SIG-M5 treated with dmso at 0.1 percent for 504 hours (cell line): ENCODE measurements around the gene SLC44A3.

ENCODE experiments used
- DNase-seq: peaks from one replicate; lab custom pipeline; 2025; ENCODE audit not compliant: unreplicated experiment; lab: John Stamatoyannopoulos, UW

SLC44A3 gene

GRCh38 chr1:94872771-94873495, 52.8 kb downstream of the SLC44A3 start:
- DNase-seq, result no peak

GRCh38 chr1:94873520-94874351, 53.6 kb downstream of the SLC44A3 start:
- DNase-seq, result no peak

- DNase-seq, result no peak
These were observed 54.3 kb downstream of the SLC44A3 start for GRCh38 chr1:94874423-94874822.

GRCh38 chr1:94875794-94876193, 55.6 kb downstream of the SLC44A3 start:
- no peak for DNase-seq

- DNase-seq, result no peak
These were observed 56.2 kb downstream of the SLC44A3 start for GRCh38 chr1:94876362-94876761.

GRCh38 chr1:94878329-94878728, 58.2 kb downstream of the SLC44A3 start:
- no peak for DNase-seq

GRCh38 chr1:94883691-94884090, 63.5 kb downstream of the SLC44A3 start:
- no peak for DNase-seq

- DNase-seq, result no peak
These were observed 63.9 kb downstream of the SLC44A3 start for GRCh38 chr1:94884106-94884505.

- DNase-seq, result no peak
These were observed 64.3 kb downstream of the SLC44A3 start for GRCh38 chr1:94884507-94884906.

- no peak for DNase-seq
These were observed 66.2 kb downstream of the SLC44A3 start for GRCh38 chr1:94886361-94886760.

GRCh38 chr1:94887106-94887505, 66.9 kb downstream of the SLC44A3 start:
- no peak for DNase-seq

GRCh38 chr1:94887603-94888171, 67.5 kb downstream of the SLC44A3 start:
- no peak for DNase-seq

GRCh38 chr1:94888201-94888600, 68.0 kb downstream of the SLC44A3 start:
- DNase-seq, result no peak

- DNase-seq, result no peak
These were observed 72.6 kb downstream of the SLC44A3 start for GRCh38 chr1:94892604-94893254.

- DNase-seq, result no peak
These were observed 74.5 kb downstream of the SLC44A3 start for GRCh38 chr1:94894630-94895029.

- no peak for DNase-seq
These were observed 75.4 kb downstream of the SLC44A3 start for GRCh38 chr1:94895518-94895917.

- no peak for DNase-seq
These were observed 78.6 kb downstream of the SLC44A3 start for GRCh38 chr1:94898491-94899385.

- DNase-seq, result no peak
These were observed 79.6 kb downstream of the SLC44A3 start for GRCh38 chr1:94899756-94900155.

GRCh38 chr1:94901841-94902240, 81.7 kb downstream of the SLC44A3 start:
- no peak for DNase-seq

GRCh38 chr1:94903280-94904009, 83.3 kb downstream of the SLC44A3 start:
- no peak for DNase-seq
